Fibroblast of lung (primary cell): ENCODE data around the gene NATD1.

Experiments
- EZH2 ChIP-seq: IDR thresholded peaks from 2 replicates; pipeline ENCODE4 v1.5.1; 2012; ENCODE audit warnings: low read length, control low read depth, mild to moderate bottlenecking; ENCODE audit errors: missing control alignments
- TF ChIP-seq, protein P1 (sequence below), 2 donors: IDR thresholded peaks in 1 of 2; conservative IDR thresholded peaks in 1 of 2; 1 replicate in 1 of 2; 2 replicates in 1 of 2; pipeline ENCODE4 v1.5.1; 2011 to 2012; ENCODE audit warnings: low read length in 2 of 2, control low read depth in 1 of 2, inconsistent platforms in 1 of 2, low read depth in 1 of 2, mild to moderate bottlenecking in 1 of 2

DNA sequence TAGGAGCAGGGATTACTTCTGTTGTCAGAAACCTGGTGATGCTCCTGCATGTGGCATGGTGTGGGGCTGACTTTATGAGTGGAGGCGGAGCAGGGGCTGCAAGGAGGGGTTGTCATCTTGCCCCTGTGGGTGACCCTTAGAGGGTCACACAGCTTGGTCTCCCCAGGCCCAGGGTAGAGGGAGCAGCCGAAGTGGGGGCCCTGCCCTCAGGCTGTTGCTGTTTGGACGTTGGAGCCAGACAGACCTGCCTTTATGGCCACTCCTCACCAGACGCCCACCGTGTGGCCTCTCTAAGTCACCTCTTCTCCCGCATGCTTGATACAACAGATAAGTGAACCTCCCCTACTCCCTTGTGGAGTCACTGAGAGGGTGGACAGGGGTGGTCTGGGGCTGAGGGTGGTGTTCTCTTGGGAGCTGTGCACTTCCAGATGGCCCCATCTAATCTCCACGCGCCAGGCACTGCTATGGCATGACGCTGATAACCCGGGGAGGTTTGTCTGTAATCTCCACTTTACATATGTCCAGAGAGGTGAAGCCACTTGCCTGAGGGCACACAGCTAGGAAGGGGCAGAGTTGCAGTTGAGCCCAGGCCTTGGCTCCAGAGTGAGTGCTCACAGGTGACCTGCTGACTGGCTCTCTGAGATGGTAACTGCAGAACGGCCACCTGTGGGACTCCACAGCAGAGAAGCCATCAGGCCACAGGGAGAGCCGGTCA, 41.3 kb upstream of the NATD1 start:
- TF ChIP-seq, protein P1, sequence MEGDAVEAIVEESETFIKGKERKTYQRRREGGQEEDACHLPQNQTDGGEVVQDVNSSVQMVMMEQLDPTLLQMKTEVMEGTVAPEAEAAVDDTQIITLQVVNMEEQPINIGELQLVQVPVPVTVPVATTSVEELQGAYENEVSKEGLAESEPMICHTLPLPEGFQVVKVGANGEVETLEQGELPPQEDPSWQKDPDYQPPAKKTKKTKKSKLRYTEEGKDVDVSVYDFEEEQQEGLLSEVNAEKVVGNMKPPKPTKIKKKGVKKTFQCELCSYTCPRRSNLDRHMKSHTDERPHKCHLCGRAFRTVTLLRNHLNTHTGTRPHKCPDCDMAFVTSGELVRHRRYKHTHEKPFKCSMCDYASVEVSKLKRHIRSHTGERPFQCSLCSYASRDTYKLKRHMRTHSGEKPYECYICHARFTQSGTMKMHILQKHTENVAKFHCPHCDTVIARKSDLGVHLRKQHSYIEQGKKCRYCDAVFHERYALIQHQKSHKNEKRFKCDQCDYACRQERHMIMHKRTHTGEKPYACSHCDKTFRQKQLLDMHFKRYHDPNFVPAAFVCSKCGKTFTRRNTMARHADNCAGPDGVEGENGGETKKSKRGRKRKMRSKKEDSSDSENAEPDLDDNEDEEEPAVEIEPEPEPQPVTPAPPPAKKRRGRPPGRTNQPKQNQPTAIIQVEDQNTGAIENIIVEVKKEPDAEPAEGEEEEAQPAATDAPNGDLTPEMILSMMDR (conservative IDR thresholded peaks at IDR 0.05 in 1 of 2, IDR thresholded peaks at IDR 0.05 in 1 of 2; ENCODE audit: low read depth in 1 of 2, low read length in 2 of 2), result no peak
- no peak for TF ChIP-seq EZH2
